RWPE2 (cell line): ENCODE results near the gene TIMM29.

ENCODE experiments used
- ATAC-seq: fragments of 200-7000 bp; cut with Tn5 transposase; 3 replicates; pipeline ENCODE4 v1.9.1; 2021; ENCODE audit warnings: low read depth
- DNase-seq: peaks from one replicate; pipeline ENCODE4 v3.0.0-alpha.2; 2020; ENCODE audit warnings: low spot score
- H3K27ac ChIP-seq: fragments of 450-650 bp; 2 replicates; pipeline ENCODE4 v1.5.1; 2017; ENCODE audit warnings: mild to moderate bottlenecking; ENCODE audit not compliant: poor library complexity, severe bottlenecking
- H3K27me3 ChIP-seq: fragments of 250-450 bp; sonication (Bioruptor Pico); 2 replicates; pipeline ENCODE4 v1.5.1; 2021; ENCODE audit warnings: mild to moderate bottlenecking, moderate library complexity; ENCODE audit not compliant: insufficient read depth, poor library complexity, severe bottlenecking
- H3K36me3 ChIP-seq: fragments of 250-450 bp; sonication (Bioruptor Pico); 2 replicates; pipeline ENCODE4 v1.5.1; 2020; ENCODE audit warnings: low read depth, mild to moderate bottlenecking, moderate library complexity
- H3K4me1 ChIP-seq: fragments of 250-450 bp; sonication (Bioruptor Pico); 2 replicates; pipeline ENCODE4 v1.5.1; 2021; ENCODE audit warnings: mild to moderate bottlenecking, moderate library complexity; ENCODE audit not compliant: insufficient read depth, poor library complexity, severe bottlenecking
- H3K4me3 ChIP-seq: fragments of 250-450 bp; sonication (Bioruptor Pico); 2 replicates; pipeline ENCODE4 v1.5.1; 2021; ENCODE audit warnings: mild to moderate bottlenecking, moderate library complexity; ENCODE audit not compliant: severe bottlenecking
- H3K9me3 ChIP-seq: fragments of 250-450 bp; sonication (Bioruptor Pico); 2 replicates; pipeline ENCODE4 v1.5.1; 2021; ENCODE audit warnings: mild to moderate bottlenecking, moderate library complexity; ENCODE audit not compliant: severe bottlenecking
- TF ChIP-seq, protein P1 (sequence below): fragments of 450-650 bp; IDR thresholded peaks from one replicate; pipeline ENCODE4 v1.5.1; 2017; ENCODE audit warnings: mild to moderate bottlenecking, moderate library complexity; ENCODE audit not compliant: poor library complexity, severe bottlenecking

TIMM29 gene

GRCh38 chr19:10960314-10961072 lies 31.9 kb downstream of the TIMM29 start, which contains the start of gene SMARCA4:
TSS of gene SMARCA4 (plus strand) at chr19:10961030. CDS start at chr19:10984152, 23,122 bp downstream.
- no peaks in the 10 kb centered on the region for H3K27me3 ChIP-seq
- DNase-seq (peak; percentile 91), ATAC-seq (peak; percentile 80)
- peak within 1 kb of the TSS; percentile 67 for H3K4me3 ChIP-seq
- H3K4me1 ChIP-seq, result no peaks in the 10 kb centered on the region
- no peaks in the 10 kb centered on the region for H3K9me3 ChIP-seq
- H3K27ac ChIP-seq, result peak within 1 kb of the TSS; percentile 83
- TF ChIP-seq, protein P1, sequence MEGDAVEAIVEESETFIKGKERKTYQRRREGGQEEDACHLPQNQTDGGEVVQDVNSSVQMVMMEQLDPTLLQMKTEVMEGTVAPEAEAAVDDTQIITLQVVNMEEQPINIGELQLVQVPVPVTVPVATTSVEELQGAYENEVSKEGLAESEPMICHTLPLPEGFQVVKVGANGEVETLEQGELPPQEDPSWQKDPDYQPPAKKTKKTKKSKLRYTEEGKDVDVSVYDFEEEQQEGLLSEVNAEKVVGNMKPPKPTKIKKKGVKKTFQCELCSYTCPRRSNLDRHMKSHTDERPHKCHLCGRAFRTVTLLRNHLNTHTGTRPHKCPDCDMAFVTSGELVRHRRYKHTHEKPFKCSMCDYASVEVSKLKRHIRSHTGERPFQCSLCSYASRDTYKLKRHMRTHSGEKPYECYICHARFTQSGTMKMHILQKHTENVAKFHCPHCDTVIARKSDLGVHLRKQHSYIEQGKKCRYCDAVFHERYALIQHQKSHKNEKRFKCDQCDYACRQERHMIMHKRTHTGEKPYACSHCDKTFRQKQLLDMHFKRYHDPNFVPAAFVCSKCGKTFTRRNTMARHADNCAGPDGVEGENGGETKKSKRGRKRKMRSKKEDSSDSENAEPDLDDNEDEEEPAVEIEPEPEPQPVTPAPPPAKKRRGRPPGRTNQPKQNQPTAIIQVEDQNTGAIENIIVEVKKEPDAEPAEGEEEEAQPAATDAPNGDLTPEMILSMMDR, result no peak
- H3K36me3 ChIP-seq, result peaks cover 7% of the 10 kb centered on the region; the same call in 1 of the 2 replicates

DNA sequence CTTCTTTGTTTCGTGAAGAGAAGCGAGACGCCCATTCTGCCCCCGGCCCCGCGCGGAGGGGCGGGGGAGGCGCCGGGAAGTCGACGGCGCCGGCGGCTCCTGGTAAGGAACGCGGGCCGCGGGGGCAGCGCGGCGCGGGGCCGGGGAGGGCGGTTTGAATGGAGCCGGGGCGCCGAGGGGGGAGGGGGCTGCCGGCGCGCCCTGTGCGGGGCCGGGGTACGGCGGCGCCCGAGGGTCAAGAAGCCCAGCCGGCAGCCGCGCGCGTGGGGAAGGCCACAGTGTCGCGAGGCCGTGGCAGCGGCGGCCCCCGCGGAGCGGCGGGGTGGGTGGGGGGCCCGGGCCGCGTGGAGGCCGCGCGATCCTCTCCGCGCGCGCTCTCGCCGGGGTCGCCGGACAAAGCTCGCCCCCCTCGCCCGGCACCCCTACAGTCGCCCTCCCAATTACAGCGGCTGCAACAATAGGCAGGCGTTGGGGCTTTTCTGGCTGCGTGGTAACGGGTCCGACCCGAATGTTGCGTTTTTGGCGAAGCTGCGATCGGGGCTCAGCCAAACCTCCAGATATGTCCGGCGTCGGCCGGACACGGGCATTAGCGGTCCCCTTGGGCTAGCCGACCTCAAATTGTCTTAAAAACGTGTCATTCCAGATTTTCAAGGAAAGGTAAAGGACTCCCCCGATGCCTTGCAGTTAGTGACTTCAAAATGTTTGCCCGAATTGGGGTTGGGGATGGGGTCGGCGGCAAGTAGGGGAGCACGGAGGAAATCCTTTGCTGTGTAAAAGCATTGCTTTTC lies 32.7 kb downstream of the TIMM29 start:
- no peaks in the 10 kb centered on the region for H3K9me3 ChIP-seq
- peaks cover 7% of the 10 kb centered on the region; the same call in 1 of the 2 replicates for H3K36me3 ChIP-seq
- H3K27me3 ChIP-seq, result no peaks in the 10 kb centered on the region
- peak overlapping the region; percentile 67 for H3K4me3 ChIP-seq
- no peaks in the 10 kb centered on the region for H3K4me1 ChIP-seq
- no peak for DNase-seq
- H3K27ac ChIP-seq, result peak overlapping the region; percentile 83
- peak; percentile 20; the same call in 2 of the 3 replicates for ATAC-seq
- TF ChIP-seq, protein P1, result no peak

DNA sequence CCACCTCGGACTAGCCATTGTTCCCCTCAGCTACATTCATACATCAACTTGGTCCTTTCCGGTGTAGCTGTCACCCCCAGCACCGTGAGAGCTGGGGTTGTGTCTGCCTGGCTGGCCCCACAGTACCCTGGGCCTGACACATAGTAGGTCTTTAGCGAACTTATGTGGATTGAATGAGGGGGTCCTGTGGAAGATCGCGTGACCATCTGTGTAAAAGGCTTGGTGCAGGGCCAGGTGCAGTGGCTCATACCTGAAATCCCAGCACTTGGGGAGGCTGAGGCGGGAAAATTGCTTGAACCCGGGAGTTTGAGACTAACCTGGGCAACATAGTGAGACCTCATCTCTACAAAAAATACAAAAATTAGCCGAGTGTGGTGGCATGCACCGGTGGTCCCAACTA lies 34.3 kb downstream of the TIMM29 start:
- TF ChIP-seq, protein P1, result no peak
- DNase-seq (no peak), ATAC-seq (no peak)
- Histone ChIP-seq H3K4me3 (no peak overlapping the region), H3K4me1 (no peaks in the 10 kb centered on the region), H3K36me3 (peaks cover 7% of the 10 kb centered on the region; the same call in 1 of the 2 replicates), H3K27me3 (no peaks in the 10 kb centered on the region), H3K27ac (no peak overlapping the region), H3K9me3 (no peaks in the 10 kb centered on the region)

GRCh38 chr19:10963865-10964264 lies 35.3 kb downstream of the TIMM29 start:
- ATAC-seq, result no peak
- Histone ChIP-seq H3K27me3 (no peaks in the 10 kb centered on the region), H3K4me1 (no peaks in the 10 kb centered on the region), H3K4me3 (no peak overlapping the region), H3K9me3 (no peaks in the 10 kb centered on the region), H3K27ac (no peak overlapping the region), H3K36me3 (peaks cover 7% of the 10 kb centered on the region; the same call in 1 of the 2 replicates)
- DNase-seq, result no peak
- TF ChIP-seq, protein P1, result no peak
